HCT116 (cell line): ENCODE measurements around the gene ACTR3C. TPM values are rescaled to one million over a fixed set of nuclear protein-coding genes. Genes with fewer than 3 reads are reported as not detected.

Source experiments
- ATAC-seq: fragments of 200-7000 bp; cut with Tn5 transposase; 2 replicates; pipeline ENCODE4 v1.9.1; 2020; ENCODE audit warnings: mild to moderate bottlenecking, moderate library complexity
- BruUV-seq: library from RNA; stranded (reverse); fragments of 400-500 nt; replicated peaks from 2 replicates; lab custom pipeline; 2021; lab: Mats Ljungman, UMichigan
- CTCF ChIA-PET: fragments of 300-600 bp; sonication (Branson Sonifier 250); formaldehyde crosslinking; loops from one replicate; lab custom pipeline; 2021; ENCODE audit warnings: antibody characterized with exemption; lab: Charles Lee
- POLR2A ChIA-PET: fragments of 300-600, 350-600 bp; sonication (Branson Sonifier 250); formaldehyde crosslinking; loops from one replicate; lab custom pipeline; 2021; ENCODE audit warnings: antibody characterized with exemption; lab: Charles Lee
- RAD21 ChIA-PET, 2 experiments: fragments of 300-600 bp; sonication (Branson Sonifier 250); formaldehyde crosslinking; loops; one replicate each; lab custom pipeline; 2023; ENCODE audit warnings: low total read pairs in 2 of 2; ENCODE audit not compliant: uncharacterized antibody in 2 of 2, unreplicated experiment in 2 of 2, low non-redundant PET in 1 of 2; lab: Charles Lee
- DNase-seq: peaks from one replicate; pipeline ENCODE4 v3.0.0-alpha.2; 2010; ENCODE audit warnings: low read depth, low spot score
- H2AFZ ChIP-seq: fragments of 200-600 bp; shearing (Covaris generic), sonication (generic); 2 replicates; pipeline ENCODE4 v1.6.1; 2017; ENCODE audit warnings: low read depth, mixed run types, mixed read lengths, antibody characterized with exemption, low read length; ENCODE audit not compliant: poor library complexity, severe bottlenecking
- H3K27ac ChIP-seq: 2 replicates; pipeline ENCODE4 v1.5.1; 2012; ENCODE audit warnings: low read depth, low read length
- H3K27me3 ChIP-seq: fragments of 200-600 bp; sonication (generic); 2 replicates; pipeline ENCODE4 v1.6.1; 2016; ENCODE audit warnings: mixed run types, low read length, mixed read lengths; ENCODE audit not compliant: insufficient read depth
- H3K36me3 ChIP-seq, 2 experiments: fragments of 200-500 bp in 1 of 2; fragments of 200-600 bp in 1 of 2; sonication (Bioruptor generic) in 1 of 2; sonication (generic) in 1 of 2; 2 replicates each; pipeline versions ENCODE4 v1.5.1 to v1.6.1; 2014 to 2016; ENCODE audit warnings: low read length in 2 of 2, inconsistent platforms in 1 of 2, mixed read lengths in 1 of 2, mixed run types in 1 of 2; ENCODE audit not compliant: insufficient read depth in 2 of 2, control insufficient read depth in 1 of 2
- H3K4me1 ChIP-seq, 2 experiments: fragments of 200-600 bp in 1 of 2; sonication (generic) in 1 of 2; 2 replicates each; pipeline versions ENCODE4 v1.5.1 to v1.6.1; 2012 to 2017; ENCODE audit warnings: low read length in 2 of 2, inconsistent platforms in 1 of 2, mild to moderate bottlenecking in 1 of 2, mixed read lengths in 1 of 2, mixed run types in 1 of 2, moderate library complexity in 1 of 2; ENCODE audit not compliant: insufficient read depth in 2 of 2, control insufficient read depth in 1 of 2
- H3K4me2 ChIP-seq: fragments of 200-600 bp; sonication (generic); 2 replicates; pipeline ENCODE4 v1.6.1; 2017; ENCODE audit warnings: mixed run types, low read length, mixed read lengths
- H3K4me3 ChIP-seq, 2 experiments: fragments of 200-600 bp in 1 of 2; sonication (generic) in 1 of 2; replicated peaks in 1 of 2; 2 replicates each; pipeline ENCODE4 v1.5.1; 2011 to 2016; ENCODE audit warnings: low read length in 2 of 2, control low read depth in 1 of 2, low read depth in 1 of 2, mild to moderate bottlenecking in 1 of 2, mixed read lengths in 1 of 2, mixed run types in 1 of 2
- H3K79me2 ChIP-seq: fragments of 200-600 bp; sonication (generic); 2 replicates; pipeline ENCODE4 v1.6.1; 2017; ENCODE audit warnings: mild to moderate bottlenecking, mixed run types, low read length, moderate library complexity, mixed read lengths; ENCODE audit not compliant: insufficient read depth
- H3K9ac ChIP-seq: fragments of 200-600 bp; sonication (generic); 2 replicates; pipeline ENCODE4 v1.6.1; 2016; ENCODE audit warnings: low read length, mixed read lengths
- H3K9me2 ChIP-seq: fragments of 200-600 bp; sonication (generic), shearing (Covaris generic); 2 replicates; pipeline ENCODE4 v1.6.1; 2017; ENCODE audit warnings: mixed run types, mild to moderate bottlenecking, moderate library complexity; ENCODE audit not compliant: insufficient read depth
- H3K9me3 ChIP-seq, 2 experiments: fragments of 200-500 bp in 1 of 2; fragments of 200-600 bp in 1 of 2; sonication (Bioruptor generic) in 1 of 2; sonication (generic) in 1 of 2; 2 replicates each; pipeline ENCODE4 v1.6.1; 2014 to 2017; ENCODE audit warnings: low read length in 2 of 2, mixed read lengths in 2 of 2, inconsistent platforms in 1 of 2, low read depth in 1 of 2, mild to moderate bottlenecking in 1 of 2, mixed run types in 1 of 2, moderate library complexity in 1 of 2; ENCODE audit not compliant: control insufficient read depth in 1 of 2, insufficient read depth in 1 of 2
- H4K20me1 ChIP-seq: fragments of 200-600 bp; sonication (generic), shearing (Covaris generic); 2 replicates; pipeline ENCODE4 v1.6.1; 2017; ENCODE audit warnings: mixed run types, mild to moderate bottlenecking, moderate library complexity; ENCODE audit not compliant: insufficient read depth
- CEBPB ChIP-seq: IDR thresholded peaks from 2 replicates; pipeline ENCODE4 v1.6.1; 2012; ENCODE audit warnings: low read depth
- EGR1 ChIP-seq: IDR thresholded peaks from 2 replicates; pipeline ENCODE4 v1.6.1; 2012; ENCODE audit warnings: low read depth
- ELF1 ChIP-seq: IDR thresholded peaks from 2 replicates; pipeline ENCODE4 v1.6.1; 2012; ENCODE audit warnings: low read depth, borderline replicate concordance
- FOSL1 ChIP-seq: IDR thresholded peaks from 2 replicates; pipeline ENCODE4 v1.6.1; 2012; ENCODE audit warnings: low read depth
- POLR2A ChIP-seq: IDR thresholded peaks from 2 replicates; pipeline ENCODE4 v1.7.0; 2011; ENCODE audit warnings: borderline replicate concordance; ENCODE audit not compliant: insufficient read depth, insufficient read length; ENCODE audit errors: extremely low read depth
- RAD21 ChIP-seq: IDR thresholded peaks from 2 replicates; pipeline ENCODE4 v1.6.1; 2012; ENCODE audit warnings: low read depth, mild to moderate bottlenecking
- REST ChIP-seq: IDR thresholded peaks from 2 replicates; pipeline ENCODE4 v1.6.1; 2012; ENCODE audit warnings: low read depth
- SIN3A ChIP-seq: IDR thresholded peaks from 2 replicates; pipeline ENCODE4 v1.6.1; 2012; ENCODE audit warnings: low read depth
- ZNF274 ChIP-seq: fragments of 200-500 bp; sonication (Bioruptor generic); IDR thresholded peaks from 2 replicates; pipeline ENCODE4 v1.6.1; 2014; ENCODE audit warnings: mild to moderate bottlenecking, low read depth, low read length, inconsistent platforms
- intact Hi-C: fragments of 100-400 bp; cut with micrococcal nuclease; formaldehyde crosslinking; loops from 2 replicates; pipeline ENCODE4 v1.10.0; 2022
- total RNA-seq: library from RNA; stranded (reverse); gene quantifications from one replicate; pipeline ENCODE4 v1.2.1, GENCODE V29; 2021; ENCODE audit not compliant: unreplicated experiment
- TF ChIP-seq, protein P1 (sequence below): IDR thresholded peaks from 2 replicates; pipeline ENCODE4 v1.6.1; 2012

ACTR3C gene
- total RNA-seq, 1 experiment from 2014 or later, result 2.0 TPM

GRCh38 chr7:150336746-150337145, 13.4 kb upstream of the ACTR3C start:
- Histone ChIP-seq H3K36me3 (no peaks in the 10 kb centered on the region), H2AFZ (no peak overlapping the region), H3K27ac (no peak overlapping the region), H3K9ac (no peak overlapping the region), H3K79me2 (no peaks in the 10 kb centered on the region), H3K9me3 (no peaks in the 10 kb centered on the region), H3K9me2 (no peaks in the 10 kb centered on the region), H4K20me1 (no peaks in the 10 kb centered on the region), H3K27me3 (no peaks in the 10 kb centered on the region), H3K4me1 (no peaks in the 10 kb centered on the region), H3K4me2 (no peak overlapping the region), H3K4me3 (no peak overlapping the region)
- TF ChIP-seq RAD21 (no peak), POLR2A (no peak), ELF1 (no peak), CEBPB (no peak), SIN3A (no peak), FOSL1 (no peak), EGR1 (no peak), ZNF274 (no peak), REST (no peak)
- TF ChIP-seq, protein P1, sequence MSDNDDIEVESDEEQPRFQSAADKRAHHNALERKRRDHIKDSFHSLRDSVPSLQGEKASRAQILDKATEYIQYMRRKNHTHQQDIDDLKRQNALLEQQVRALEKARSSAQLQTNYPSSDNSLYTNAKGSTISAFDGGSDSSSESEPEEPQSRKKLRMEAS, result no peak
- ChIA-PET RAD21 (no interaction called here), CTCF (no interaction called here), POLR2A (no interaction called here)
- no TSS peak for BruUV-seq
- ATAC-seq, result no peak
- intact Hi-C loops, result no loop called here
- DNase-seq, result no peak
